ENCODE results near the gene CSGALNACT2.
"Not testable (repeated sequence)": the region's sequence is repeated elsewhere in the genome, so short reads cannot be mapped to it uniquely, and the experiment has no call there.

The CSGALNACT2 gene

DNA sequence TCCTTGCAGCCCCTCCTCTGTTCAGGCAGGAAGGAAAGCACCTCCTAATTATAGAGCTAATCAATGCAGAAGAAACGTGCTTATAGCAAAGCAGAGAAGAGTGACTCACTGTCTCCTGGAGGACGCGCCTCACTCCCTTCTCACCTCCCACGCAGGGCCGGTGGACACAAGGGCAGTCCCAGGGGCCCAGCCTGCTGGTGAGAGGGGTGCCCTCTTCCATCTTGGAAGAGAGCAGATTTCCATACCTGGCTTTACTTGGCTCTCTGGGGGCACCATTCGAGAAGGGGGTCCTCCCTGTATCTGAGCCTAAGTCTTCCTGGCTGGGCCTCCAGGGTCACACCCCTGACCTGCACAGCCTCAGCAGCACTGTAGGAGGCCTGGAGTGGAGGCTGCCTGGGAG lies 72.8 kb downstream of the CSGALNACT2 start:
- Mint-ChIP-seq H3K4me1 (ENCODE audit: low read depth) (no peaks in the 10 kb centered on the region), H3K4me3 (no peak overlapping the region), H3K36me3 (no peaks in the 10 kb centered on the region), H3K27me3 (no peaks in the 10 kb centered on the region), H3K9me3 (ENCODE audit: low read depth) (no peaks in the 10 kb centered on the region), H3K27ac (no peak overlapping the region)

DNA sequence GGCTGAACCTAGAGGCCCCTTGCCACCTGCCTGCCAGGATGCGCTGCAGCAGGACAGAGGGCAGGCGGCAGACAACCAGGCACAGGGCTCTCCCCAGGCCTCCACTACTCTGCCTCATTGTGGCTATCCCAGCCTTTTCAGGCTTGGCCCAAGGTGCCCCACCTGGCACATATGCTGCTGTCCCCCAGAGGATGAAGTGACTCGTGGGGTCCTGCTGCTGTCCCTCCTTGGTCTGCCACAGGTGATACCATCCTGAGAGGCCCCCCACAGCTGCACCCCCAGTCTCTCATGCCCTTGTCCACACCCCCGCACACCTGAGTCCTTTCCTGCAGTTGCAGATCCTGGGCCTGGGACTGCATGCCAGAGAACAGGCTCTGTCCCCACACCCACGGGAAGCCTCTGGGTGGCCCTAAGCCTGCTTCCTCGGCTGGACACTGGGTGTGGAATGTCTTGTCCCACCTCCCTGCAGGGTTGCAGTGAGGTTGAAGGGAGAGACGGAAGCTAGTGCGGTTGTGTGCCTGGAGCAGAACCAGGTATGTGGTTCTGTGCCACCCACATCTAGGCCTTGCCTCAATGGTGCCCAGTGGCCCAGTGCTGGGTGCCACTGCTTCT lies 73.3 kb downstream of the CSGALNACT2 start:
- Mint-ChIP-seq H3K36me3 (no peaks in the 10 kb centered on the region), H3K27me3 (no peaks in the 10 kb centered on the region), H3K4me3 (no peak overlapping the region), H3K4me1 (ENCODE audit: low read depth) (no peaks in the 10 kb centered on the region), H3K9me3 (ENCODE audit: low read depth) (no peaks in the 10 kb centered on the region), H3K27ac (no peak overlapping the region)

DNA sequence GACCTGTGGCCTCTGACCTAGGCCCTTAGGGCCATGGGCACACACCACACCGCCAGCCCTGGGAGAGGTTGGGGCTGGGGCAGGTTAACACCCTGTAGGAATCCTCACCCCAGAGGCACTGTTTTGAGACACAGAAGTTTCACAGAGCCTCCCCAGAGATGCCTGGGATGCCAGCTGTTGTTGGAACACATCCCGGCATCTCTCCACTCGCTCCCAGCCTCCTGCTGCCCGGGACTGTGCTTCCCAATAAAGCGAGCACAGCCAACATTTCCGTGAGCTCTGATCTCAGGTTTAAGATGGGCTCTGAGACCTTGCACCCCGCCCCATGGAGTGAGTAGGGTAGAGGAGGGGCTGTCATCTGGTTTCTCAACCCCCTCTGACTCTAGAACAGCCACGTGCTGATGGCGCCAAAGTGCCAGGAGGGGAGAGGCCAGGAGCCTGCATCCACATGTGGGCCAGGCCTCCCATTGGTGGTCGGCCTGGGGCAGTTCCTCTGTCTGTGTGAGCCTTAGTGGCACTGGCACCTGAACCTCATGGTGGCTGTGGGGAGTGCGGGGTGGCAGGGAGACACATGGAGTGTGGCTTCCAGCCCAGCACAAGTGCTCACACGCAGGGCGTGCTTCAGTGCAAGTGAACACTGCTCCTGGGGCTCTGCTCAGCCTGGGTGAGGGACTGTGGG lies 73.9 kb downstream of the CSGALNACT2 start:
- H3K4me3 Mint-ChIP-seq: no peak overlapping the region
- no peak overlapping the region for H3K27ac Mint-ChIP-seq
- no peaks in the 10 kb centered on the region for H3K9me3 Mint-ChIP-seq (ENCODE audit: low read depth)
- no peaks in the 10 kb centered on the region for H3K4me1 Mint-ChIP-seq (ENCODE audit: low read depth)
- H3K27me3 Mint-ChIP-seq: no peaks in the 10 kb centered on the region
- no peaks in the 10 kb centered on the region for H3K36me3 Mint-ChIP-seq

DNA sequence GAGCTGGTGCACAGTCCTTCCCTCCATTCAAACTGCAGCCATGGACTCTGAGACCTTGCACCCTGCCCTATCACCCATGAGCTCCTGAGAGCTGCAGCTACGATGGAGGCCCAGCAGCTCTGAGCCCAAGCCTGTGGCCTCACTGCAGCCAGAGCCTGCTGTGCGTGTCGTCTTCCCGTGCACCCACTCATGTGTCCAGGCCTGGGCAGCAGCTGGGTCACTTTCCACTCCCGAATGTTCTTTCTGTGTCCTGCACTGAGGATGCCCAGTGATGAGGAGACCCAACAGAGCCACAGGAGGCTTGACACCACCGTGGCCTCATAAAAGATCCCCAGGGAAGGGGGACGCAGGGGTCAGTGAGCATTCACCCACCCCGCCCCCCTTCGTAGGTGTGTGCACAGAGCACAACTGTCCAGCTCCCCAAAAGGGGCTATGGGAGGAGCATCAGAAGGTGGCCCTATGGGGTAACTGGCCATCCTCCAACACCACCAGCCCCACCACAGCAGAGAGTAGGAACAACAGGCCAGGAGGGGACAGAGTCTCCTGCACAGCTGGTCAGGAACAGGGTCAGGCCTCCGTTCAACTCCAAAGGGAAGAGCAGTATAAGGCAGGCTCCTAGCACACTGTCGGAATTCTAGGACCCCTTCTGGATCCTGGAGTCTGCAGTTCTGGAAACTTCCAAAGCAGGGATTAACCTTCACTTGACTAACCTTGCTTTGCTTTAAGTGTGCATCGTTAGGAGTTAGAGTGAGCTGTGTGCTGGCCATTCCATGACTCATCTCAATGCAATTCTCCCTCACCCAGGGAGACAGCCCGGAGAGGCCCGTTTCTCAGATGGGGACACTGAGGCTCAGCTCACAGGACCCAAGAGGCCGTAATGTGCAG lies 76.1 kb downstream of the CSGALNACT2 start:
- Mint-ChIP-seq H3K9me3 (ENCODE audit: low read depth) (no peaks in the 10 kb centered on the region), H3K36me3 (no peaks in the 10 kb centered on the region), H3K4me1 (ENCODE audit: low read depth) (no peaks in the 10 kb centered on the region), H3K27me3 (no peaks in the 10 kb centered on the region), H3K4me3 (no peak overlapping the region), H3K27ac (no peak overlapping the region)

DNA sequence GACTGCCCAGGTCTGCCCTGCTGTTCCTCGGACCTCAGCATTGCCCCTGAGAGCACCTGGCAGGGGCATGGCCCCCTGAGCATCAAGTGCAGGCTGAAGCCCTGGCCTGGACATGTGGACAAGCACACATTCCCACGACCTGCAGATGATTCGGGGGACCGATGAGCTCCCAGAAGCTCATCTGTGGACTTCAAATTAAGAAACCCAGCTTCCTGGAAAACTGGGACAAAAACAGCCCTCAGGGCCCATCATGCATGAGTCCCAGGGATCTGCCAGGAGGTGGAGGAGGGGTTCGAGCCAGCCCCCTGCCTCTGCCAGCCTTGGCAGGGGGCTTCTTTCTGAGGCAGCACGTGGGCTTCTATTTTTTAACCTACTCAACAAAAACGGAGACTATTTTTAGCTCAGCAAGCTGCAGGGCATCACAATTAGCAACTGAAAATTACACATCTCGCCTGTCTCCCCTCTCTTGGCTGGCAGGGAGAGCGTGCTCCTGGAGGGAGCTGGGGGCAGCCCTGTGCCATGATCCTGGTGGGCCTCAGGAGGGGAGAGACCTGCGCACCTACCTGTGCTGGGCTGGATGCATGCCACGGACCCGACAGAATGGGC lies 76.8 kb downstream of the CSGALNACT2 start:
- no peak overlapping the region for H3K4me3 Mint-ChIP-seq
- H3K27me3 Mint-ChIP-seq: no peaks in the 10 kb centered on the region
- no peak overlapping the region for H3K27ac Mint-ChIP-seq
- H3K4me1 Mint-ChIP-seq (ENCODE audit: low read depth): no peaks in the 10 kb centered on the region
- no peaks in the 10 kb centered on the region for H3K36me3 Mint-ChIP-seq
- no peaks in the 10 kb centered on the region for H3K9me3 Mint-ChIP-seq (ENCODE audit: low read depth)

DNA sequence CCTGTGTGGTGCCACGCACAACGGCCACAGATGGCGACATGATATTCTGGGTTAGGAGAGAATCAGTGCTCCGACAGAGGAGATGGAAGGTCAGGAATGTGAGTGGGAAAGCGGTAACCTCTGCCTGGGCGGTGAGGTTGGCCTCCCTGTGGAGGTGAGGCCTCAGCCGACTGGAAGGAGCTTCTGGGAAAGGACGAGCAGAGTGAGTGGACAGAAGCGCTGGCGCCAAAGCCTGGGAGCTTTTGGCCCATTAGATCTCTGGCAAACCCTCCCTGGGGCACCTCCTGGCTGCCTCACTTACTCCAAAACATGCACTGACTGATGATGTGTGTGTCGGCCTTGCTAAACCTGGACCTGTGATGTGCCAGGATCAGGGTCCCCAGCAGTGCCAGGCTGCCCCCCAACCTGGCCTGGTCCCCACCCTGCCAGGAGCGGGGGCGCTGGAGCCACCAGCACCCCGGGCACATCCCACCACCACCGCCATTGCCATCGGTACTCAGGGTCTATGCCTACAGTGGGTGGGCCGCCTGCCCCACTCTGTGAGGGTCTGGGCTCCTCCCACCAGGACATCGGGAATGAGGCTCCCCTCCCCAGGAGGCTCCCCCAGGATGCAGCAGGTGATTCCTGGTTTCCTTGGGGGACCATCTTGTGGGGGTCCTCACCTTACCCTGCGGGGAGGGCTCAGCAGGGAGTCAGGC lies 77.7 kb downstream of the CSGALNACT2 start:
- no peaks in the 10 kb centered on the region for H3K4me1 Mint-ChIP-seq (ENCODE audit: low read depth)
- no peaks in the 10 kb centered on the region for H3K27me3 Mint-ChIP-seq
- no peaks in the 10 kb centered on the region for H3K9me3 Mint-ChIP-seq (ENCODE audit: low read depth)
- no peak overlapping the region for H3K27ac Mint-ChIP-seq
- no peaks in the 10 kb centered on the region for H3K36me3 Mint-ChIP-seq
- no peak overlapping the region for H3K4me3 Mint-ChIP-seq

DNA sequence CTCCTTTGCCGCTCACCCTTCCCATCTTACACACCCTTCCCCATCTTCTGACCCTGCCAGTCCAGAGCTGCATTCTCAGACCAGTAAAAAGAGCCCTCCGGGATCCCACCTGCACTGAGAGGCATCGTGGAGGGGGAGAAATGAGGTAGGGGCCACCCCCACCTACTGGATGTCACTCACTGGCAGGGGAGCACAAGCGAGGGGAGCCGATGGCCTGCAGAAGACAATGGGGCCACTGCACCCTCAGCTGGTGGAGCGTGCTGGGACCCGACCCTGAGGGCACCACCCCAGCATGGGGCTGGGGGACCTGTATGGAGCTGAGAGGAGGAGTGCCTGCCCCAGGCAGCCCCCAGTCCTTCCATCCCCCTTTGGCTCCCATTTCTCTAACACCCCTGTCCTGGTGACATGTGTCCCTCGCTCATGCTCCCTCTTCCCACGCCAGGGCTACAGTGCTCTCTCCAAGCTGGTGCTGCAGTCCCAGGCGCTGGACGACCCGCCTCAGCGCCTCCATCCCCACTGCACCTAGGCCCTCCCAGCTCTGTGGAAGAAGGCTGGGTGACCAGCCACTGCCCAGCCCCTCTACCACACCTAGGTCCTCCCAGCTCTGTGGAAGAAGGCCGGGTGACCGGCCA lies 78.8 kb downstream of the CSGALNACT2 start:
- Mint-ChIP-seq H3K4me1 (ENCODE audit: low read depth) (no peaks in the 10 kb centered on the region), H3K9me3 (ENCODE audit: low read depth) (no peaks in the 10 kb centered on the region), H3K27me3 (no peaks in the 10 kb centered on the region), H3K36me3 (no peaks in the 10 kb centered on the region), H3K4me3 (no peak overlapping the region), H3K27ac (no peak overlapping the region)

DNA sequence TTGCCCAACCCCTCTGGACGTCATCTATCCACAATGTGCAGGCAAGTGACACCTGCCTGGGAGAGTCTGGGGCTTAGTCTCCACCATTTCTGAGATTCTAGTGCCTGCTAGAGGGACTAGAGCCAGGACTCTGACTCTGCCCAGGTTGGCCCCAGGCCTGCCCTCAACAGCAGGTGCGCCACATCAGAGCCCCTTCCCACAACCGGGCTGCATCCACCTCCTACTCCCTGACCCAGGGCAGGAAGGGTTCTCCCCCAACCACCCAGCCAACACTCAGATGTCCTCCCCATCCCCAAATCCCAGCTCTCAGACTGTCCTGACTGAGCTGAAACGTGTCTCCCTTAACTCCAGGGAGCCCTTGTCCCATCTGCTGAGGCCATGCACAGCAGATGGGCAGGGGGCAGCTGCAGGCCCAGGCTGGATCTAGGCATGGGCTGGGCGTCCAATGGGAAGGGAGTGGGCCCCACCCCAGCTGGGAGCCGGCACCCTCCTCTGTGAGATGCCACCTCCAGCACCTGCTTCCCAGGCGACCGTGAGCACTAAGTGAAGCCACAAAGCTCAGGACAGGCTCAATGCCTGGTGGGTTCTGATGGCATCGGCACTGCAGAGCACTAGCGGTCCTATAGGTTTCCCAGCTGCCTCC lies 79.4 kb downstream of the CSGALNACT2 start:
- H3K27me3 Mint-ChIP-seq: no peaks in the 10 kb centered on the region
- no peaks in the 10 kb centered on the region for H3K4me1 Mint-ChIP-seq (ENCODE audit: low read depth)
- H3K4me3 Mint-ChIP-seq: no peak overlapping the region
- no peak overlapping the region for H3K27ac Mint-ChIP-seq
- H3K9me3 Mint-ChIP-seq (ENCODE audit: low read depth): no peaks in the 10 kb centered on the region
- H3K36me3 Mint-ChIP-seq: no peaks in the 10 kb centered on the region

DNA sequence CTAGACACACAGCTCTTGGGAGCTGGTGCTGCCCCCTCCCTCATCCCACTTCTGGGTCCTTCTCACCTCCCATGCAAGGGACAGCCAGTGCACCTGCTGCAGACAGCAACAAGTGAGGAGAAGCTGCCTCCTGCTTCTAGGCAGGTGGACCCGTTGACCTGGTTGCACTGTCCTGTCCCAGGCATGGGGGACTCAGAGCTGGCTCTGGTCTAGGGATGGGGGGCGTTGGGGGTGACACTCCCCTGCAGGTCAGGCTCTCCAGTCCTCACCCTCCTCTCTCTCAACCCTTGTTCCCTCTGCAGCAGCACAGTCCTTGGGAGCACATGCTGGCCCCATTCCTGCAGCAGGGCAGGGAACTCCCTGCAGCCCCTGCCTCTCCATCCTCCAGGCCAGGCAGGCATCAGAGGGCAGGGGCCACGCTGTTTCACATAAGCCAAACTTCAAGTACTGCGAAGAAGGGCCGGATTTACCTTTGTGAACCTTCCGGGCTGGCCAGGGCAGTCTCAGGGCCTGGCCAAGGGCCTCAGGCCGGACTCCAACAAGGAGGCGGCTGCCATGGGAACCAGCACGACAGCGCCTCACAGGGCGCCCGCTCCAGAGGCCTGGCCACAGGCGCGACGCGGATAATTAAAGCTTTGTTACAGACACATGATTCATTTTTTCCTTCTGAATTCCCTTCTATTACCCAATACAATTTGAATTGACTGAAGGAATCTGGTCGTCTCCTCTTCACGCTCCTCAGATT lies 80.1 kb downstream of the CSGALNACT2 start:
- H3K4me1 Mint-ChIP-seq (ENCODE audit: low read depth): no peaks in the 10 kb centered on the region
- no peak overlapping the region for H3K27ac Mint-ChIP-seq
- no peaks in the 10 kb centered on the region for H3K36me3 Mint-ChIP-seq
- no peaks in the 10 kb centered on the region for H3K9me3 Mint-ChIP-seq (ENCODE audit: low read depth)
- no peaks in the 10 kb centered on the region for H3K27me3 Mint-ChIP-seq
- no peak overlapping the region for H3K4me3 Mint-ChIP-seq

DNA sequence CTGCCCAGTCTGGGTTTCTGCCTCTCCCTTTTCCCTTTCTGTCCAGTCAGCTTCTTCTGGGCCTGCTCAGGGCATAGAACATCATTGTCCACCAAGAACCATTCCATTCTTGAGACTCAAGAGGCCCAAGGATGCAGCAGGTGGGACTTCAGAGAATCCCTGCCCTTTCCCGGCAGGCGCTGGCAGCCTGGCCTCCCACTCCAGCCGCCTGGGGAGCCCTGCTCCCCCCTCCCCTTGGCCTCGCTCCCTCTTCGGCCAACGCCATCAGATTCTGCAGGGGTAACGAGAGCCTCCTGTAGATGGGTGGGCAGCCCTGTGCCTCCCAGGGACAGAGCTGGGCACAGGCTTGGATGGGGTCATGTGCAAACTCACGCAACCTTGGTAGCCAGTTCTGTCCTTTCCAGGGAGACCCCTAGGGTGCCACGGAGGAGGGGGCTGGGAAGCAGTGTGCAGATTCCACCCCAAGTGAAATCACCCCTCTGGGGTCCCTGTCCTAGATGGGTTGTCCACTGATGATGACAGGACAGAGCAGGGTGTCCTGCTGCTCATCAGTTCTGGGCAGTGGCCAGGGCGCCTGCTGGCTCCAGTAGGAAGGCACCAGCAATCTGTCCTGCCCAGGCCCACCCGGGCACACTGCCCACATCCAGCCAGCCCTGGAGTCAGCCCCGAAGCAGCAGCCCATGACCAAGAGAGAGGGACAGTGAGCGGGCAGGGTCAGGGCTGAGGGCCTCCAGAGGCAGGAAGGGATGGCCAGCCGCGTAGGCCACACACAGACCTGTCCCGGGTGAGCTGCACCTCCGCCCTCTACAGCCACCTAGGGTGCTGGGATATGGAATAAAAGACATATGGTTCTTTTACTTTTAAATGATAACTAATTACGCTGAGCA lies 80.9 kb downstream of the CSGALNACT2 start:
- Mint-ChIP-seq H3K4me3 (no peak overlapping the region), H3K4me1 (ENCODE audit: low read depth) (no peaks in the 10 kb centered on the region), H3K36me3 (no peaks in the 10 kb centered on the region), H3K27me3 (no peaks in the 10 kb centered on the region), H3K27ac (no peak overlapping the region), H3K9me3 (ENCODE audit: low read depth) (no peaks in the 10 kb centered on the region)

DNA sequence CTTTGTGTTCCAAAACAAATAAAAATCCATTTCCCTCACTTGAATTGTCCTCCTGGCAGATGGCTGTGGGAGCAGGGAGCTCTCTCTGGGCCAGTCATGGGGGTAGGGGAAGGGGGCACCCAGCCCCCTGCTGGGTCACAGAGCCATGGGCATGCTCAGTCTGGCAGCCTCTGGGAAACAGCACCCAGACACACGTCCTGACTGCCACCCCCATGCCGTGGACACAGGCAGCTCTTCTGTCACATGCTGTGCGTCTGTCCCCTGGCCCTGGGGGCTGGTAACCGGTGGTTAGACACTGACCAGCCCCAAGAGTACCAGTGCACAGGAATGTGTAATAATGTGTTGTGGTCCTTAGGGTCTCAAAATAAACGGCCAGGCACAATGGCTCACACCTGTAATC lies 81.6 kb downstream of the CSGALNACT2 start:
- H3K4me3 Mint-ChIP-seq: no peak overlapping the region
- H3K27me3 Mint-ChIP-seq: no peaks in the 10 kb centered on the region
- no peak overlapping the region for H3K27ac Mint-ChIP-seq
- no peaks in the 10 kb centered on the region for H3K36me3 Mint-ChIP-seq
- no peaks in the 10 kb centered on the region for H3K9me3 Mint-ChIP-seq (ENCODE audit: low read depth)
- H3K4me1 Mint-ChIP-seq (ENCODE audit: low read depth): peaks cover under 1% of the 10 kb centered on the region

DNA sequence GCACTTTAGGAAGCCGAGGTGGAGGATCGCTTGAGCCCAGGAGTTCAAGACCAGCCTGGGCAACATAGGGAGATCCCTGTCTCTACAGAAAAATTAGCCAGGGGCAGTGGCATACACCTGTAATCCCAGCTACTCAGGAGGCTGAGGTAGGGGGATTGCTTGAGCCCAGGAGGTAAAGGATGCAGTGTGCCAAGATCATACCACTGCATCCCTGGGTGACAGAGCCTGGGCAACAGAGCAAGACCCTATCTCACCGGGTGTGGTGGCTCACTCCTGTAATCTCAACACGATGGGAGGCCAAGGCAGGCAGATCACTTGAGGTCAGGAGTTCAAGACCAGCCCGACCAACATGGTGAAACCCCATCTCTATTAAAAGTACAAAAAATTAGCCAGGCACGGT lies 82.0 kb downstream of the CSGALNACT2 start:
- H3K9me3 Mint-ChIP-seq (ENCODE audit: low read depth); H3K27me3 Mint-ChIP-seq; H3K27ac Mint-ChIP-seq; H3K4me1 Mint-ChIP-seq (ENCODE audit: low read depth); H3K36me3 Mint-ChIP-seq; H3K4me3 Mint-ChIP-seq: not testable (repeated sequence)

Data from activated naive CD8-positive, alpha-beta T cell (primary cell).